ENCODE results near the gene GDF10.

GRCh38 chr10:47359101-47359500, 59.1 kb downstream of the GDF10 start:
- no peak for TF ChIP-seq CEBPB (IDR thresholded peaks at IDR 0.05; ENCODE audit: borderline replicate concordance in 1 of 2, low read depth in 2 of 2, low read length in 2 of 2)
- no peak for TF ChIP-seq MYC (IDR thresholded peaks at IDR 0.05; ENCODE audit: insufficient read depth, insufficient read length, insufficient replicate concordance, low read length, severe bottlenecking)
- TF ChIP-seq JUNB (IDR thresholded peaks at IDR 0.05), result no peak
- TF ChIP-seq POLR2A (IDR thresholded peaks at IDR 0.05; ENCODE audit: low read depth, low read length), result no peak
- TF ChIP-seq CHD2 (IDR thresholded peaks at IDR 0.05; ENCODE audit: borderline replicate concordance, low read depth, low read length), result no peak
- TF ChIP-seq CREB1 (IDR thresholded peaks at IDR 0.05; ENCODE audit: low read depth), result no peak
